Central memory CD8-positive, alpha-beta T cell (primary cell): ENCODE measurements around the gene TUBGCP3.

Source experiments
- ATAC-seq: fragments of 150-1000 bp; cut with Tn5 transposase; replicated peaks from 2 replicates; pipeline ENCODE4 v1.10.0; 2022; ENCODE audit warnings: mild to moderate bottlenecking, moderate FRiP score, moderate number of reproducible peaks; ENCODE audit not compliant: poor library complexity, severe bottlenecking; ENCODE audit errors: extremely low read depth
- DNase-seq, 2 donors: peaks; one replicate each; pipeline ENCODE4 v3.0.0; 2021; ENCODE audit warnings: low spot score in 2 of 2
- H3K27ac Mint-ChIP-seq: one replicate; pipeline ENCODE4 v1.8.0; 2022; ENCODE audit warnings: low read depth, mild to moderate bottlenecking, moderate library complexity, mixed read lengths
- H3K27me3 Mint-ChIP-seq: one replicate; pipeline ENCODE4 v1.8.0; 2022; ENCODE audit warnings: mixed read lengths
- H3K36me3 Mint-ChIP-seq: one replicate; pipeline ENCODE4 v1.8.0; 2022; ENCODE audit warnings: mild to moderate bottlenecking, moderate library complexity, mixed read lengths; ENCODE audit not compliant: insufficient read depth
- H3K4me1 Mint-ChIP-seq: one replicate; pipeline ENCODE4 v1.8.0; 2022; ENCODE audit warnings: mixed read lengths
- H3K4me3 Mint-ChIP-seq: one replicate; pipeline ENCODE4 v1.8.0; 2022; ENCODE audit warnings: mild to moderate bottlenecking, moderate library complexity, mixed read lengths
- H3K9me3 Mint-ChIP-seq: one replicate; pipeline ENCODE4 v1.8.0; 2022; ENCODE audit warnings: mixed read lengths

TUBGCP3 gene

DNA sequence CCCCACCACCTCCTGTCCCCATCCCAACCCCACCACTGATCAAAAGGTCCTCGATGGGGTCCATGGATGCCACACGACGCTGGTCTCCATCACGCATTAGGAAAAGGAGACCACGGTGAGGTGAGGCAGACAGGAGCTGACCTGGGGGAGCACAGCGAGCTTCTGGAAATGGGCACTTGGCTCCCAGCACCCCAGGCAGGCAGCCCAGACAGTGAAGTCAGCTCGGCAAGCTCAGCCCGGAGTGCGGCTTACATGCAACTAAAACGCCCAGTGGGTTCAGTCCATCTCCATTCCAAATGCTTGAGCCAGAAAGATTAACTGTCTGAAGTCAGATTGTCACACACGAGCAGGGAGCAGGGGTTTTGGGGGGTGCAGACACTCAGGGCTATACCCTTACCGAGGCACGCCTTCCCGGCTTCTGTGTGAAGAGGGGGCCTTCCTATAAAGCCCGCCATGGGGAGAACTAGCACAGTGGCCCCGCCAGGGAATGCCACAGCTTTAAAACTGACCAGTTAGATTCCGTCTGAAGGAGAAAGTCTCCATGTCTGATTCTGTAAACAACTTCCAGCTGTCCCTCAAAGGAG, 132.4 kb downstream of the TUBGCP3 start:
- DNase-seq (no peak), ATAC-seq (no peak)
- no peak overlapping the region for H3K4me3 Mint-ChIP-seq
- H3K27me3 Mint-ChIP-seq, result peaks cover 10% of the 10 kb centered on the region
- peaks cover 1% of the 10 kb centered on the region for H3K36me3 Mint-ChIP-seq
- peaks cover 6% of the 10 kb centered on the region for H3K9me3 Mint-ChIP-seq
- H3K4me1 Mint-ChIP-seq, result no peaks in the 10 kb centered on the region
- H3K27ac Mint-ChIP-seq, result no peak overlapping the region

DNA sequence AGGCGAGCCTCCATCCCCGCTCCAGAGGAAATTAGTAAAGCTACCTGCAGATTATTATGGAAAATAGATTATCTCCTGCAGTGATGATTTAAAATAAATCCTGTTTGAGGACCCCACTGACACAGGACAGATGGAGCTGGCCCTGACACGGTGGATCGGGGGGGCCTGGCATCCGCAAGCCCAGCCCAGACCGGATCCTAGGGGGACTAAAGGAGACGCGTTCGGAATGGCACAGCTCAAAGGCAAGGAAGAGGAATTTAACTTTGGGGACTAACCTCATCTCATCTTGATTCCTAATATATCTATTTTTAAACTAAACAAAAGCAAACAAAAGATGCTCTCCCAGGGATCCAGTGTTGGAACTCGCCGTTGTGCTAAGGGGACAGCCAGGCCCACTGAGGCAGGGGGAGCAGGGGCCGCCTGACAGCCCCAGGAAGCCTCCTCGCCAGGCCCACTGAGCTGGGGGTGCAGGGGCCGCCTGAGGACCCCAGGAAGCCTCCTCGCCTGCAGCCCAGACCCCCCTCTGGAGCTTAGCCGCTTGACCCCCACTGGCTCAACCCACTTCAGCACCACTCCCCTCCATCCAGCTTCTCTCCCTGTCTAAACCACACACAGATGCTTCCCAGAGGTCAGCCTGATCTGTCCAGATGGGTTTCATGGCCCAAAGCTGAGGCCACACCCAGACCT, 133.2 kb downstream of the TUBGCP3 start:
- no peak overlapping the region for H3K4me3 Mint-ChIP-seq
- peaks cover 7% of the 10 kb centered on the region for H3K27me3 Mint-ChIP-seq
- H3K36me3 Mint-ChIP-seq, result peaks cover 1% of the 10 kb centered on the region
- no peaks in the 10 kb centered on the region for H3K4me1 Mint-ChIP-seq
- ATAC-seq, result no peak
- no peak overlapping the region for H3K27ac Mint-ChIP-seq
- H3K9me3 Mint-ChIP-seq, result peaks cover 4% of the 10 kb centered on the region
- no peak for DNase-seq

DNA sequence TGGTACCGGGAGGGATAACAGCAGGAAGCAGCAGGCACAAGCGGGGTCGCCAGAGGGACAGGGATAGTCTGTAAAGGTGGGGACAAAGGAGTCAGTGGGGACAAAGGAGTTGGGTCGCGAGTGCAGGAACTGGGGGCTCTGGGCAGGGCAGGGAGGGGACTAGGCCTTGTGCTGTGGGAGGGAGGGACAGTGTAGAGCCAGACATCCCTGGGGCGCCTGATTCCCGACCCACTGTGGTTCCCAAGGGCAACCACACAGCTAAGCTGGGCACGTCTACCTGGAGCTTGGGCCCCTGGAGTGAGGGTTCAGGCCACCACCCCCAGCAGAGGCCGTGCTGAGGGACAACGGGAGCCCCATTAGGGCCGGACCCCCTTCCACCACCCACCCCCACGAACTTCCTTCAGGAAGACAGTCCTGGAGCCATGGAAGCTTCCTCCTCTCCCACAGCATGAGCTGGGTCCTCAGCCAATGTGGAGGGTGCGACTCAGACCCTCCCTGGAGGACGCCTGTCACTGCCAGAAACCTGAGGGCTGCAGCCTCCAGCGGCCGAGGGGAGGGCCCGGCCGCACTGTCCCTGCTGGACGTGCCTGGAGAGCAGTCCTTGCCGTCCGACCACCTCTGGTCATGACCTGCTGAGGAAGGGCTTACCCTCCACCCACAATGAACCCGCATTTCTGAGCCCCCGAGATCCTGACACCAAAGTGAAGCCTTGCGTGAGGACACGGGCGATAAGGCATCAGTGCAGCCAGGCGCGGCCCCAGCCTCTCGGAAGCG, 133.9 kb downstream of the TUBGCP3 start:
- H3K4me3 Mint-ChIP-seq, result no peak overlapping the region
- H3K27me3 Mint-ChIP-seq, result peaks cover 8% of the 10 kb centered on the region
- H3K4me1 Mint-ChIP-seq, result no peaks in the 10 kb centered on the region
- H3K9me3 Mint-ChIP-seq, result no peaks in the 10 kb centered on the region
- DNase-seq (no peak), ATAC-seq (no peak)
- no peak overlapping the region for H3K27ac Mint-ChIP-seq
- H3K36me3 Mint-ChIP-seq, result peaks cover 1% of the 10 kb centered on the region

- ATAC-seq (no peak), DNase-seq (no peak)
- Mint-ChIP-seq H3K4me3 (no peak overlapping the region), H3K36me3 (peaks cover 1% of the 10 kb centered on the region), H3K4me1 (no peaks in the 10 kb centered on the region), H3K9me3 (no peaks in the 10 kb centered on the region), H3K27me3 (peaks cover 16% of the 10 kb centered on the region), H3K27ac (no peak overlapping the region)
Measured at GRCh38 chr13:112453207-112453829, 134.6 kb downstream of the TUBGCP3 start.

GRCh38 chr13:112452380-112453206, 135.4 kb downstream of the TUBGCP3 start:
- ATAC-seq, result no peak
- no peaks in the 10 kb centered on the region for H3K9me3 Mint-ChIP-seq
- H3K4me3 Mint-ChIP-seq, result no peak overlapping the region
- H3K4me1 Mint-ChIP-seq, result no peaks in the 10 kb centered on the region
- peaks cover 1% of the 10 kb centered on the region for H3K36me3 Mint-ChIP-seq
- no peak overlapping the region for H3K27ac Mint-ChIP-seq
- H3K27me3 Mint-ChIP-seq, result peaks cover 20% of the 10 kb centered on the region
- DNase-seq, result peak in 1 of 2 donors; percentile 6

DNA sequence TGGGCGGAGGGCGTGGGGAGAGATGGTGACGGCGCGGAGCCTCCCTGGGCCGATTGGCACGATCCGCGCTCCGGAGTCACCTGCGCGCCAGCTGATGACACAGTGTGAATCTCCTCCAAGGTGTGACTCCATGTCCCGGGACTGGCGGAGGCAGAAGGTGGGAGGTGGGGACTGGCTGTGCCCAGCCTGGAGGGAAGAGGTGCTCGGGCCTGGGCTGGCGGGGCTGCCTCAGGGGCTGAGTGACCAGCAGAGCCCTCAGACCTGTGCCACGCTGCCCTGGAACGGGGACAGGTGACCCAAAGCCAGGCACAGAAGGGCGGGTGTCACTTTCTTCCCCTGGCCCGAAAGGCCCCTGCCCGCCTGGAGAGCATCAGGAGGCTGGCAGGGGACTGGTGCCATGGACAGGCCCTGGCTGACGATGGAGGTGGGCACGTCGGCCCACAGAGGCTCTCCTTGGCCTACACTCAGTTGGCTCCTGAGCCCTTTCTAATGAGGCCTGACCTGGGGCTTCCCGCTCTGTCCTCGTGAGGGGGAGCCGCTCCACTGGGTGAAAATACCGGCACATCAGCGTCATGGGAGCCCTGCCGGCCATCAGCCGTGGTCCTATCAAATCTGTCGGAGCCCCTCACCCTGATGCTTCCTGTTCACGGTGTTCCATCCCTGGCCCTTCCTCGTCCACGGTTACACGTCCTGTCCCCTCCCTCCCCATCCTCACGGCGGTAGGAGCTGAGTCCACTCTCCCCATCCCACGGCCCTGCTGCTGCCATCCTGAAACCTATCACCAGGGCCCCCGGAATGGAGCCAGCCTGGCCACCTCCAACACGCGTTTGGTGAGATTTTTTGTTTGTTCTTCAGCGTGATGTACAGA, 136.2 kb downstream of the TUBGCP3 start:
- peaks cover 1% of the 10 kb centered on the region for H3K36me3 Mint-ChIP-seq
- peaks cover 29% of the 10 kb centered on the region for H3K27me3 Mint-ChIP-seq
- no peak overlapping the region for H3K27ac Mint-ChIP-seq
- no peaks in the 10 kb centered on the region for H3K9me3 Mint-ChIP-seq
- no peak for ATAC-seq
- H3K4me3 Mint-ChIP-seq, result no peak overlapping the region
- DNase-seq, result peak in 1 of 2 donors; percentile 7
- H3K4me1 Mint-ChIP-seq, result peaks cover 5% of the 10 kb centered on the region

GRCh38 chr13:112450904-112451240, 137.1 kb downstream of the TUBGCP3 start:
- Mint-ChIP-seq H3K4me3 (no peak overlapping the region), H3K27me3 (peaks cover 31% of the 10 kb centered on the region), H3K27ac (no peak overlapping the region), H3K9me3 (no peaks in the 10 kb centered on the region), H3K4me1 (peaks cover 5% of the 10 kb centered on the region), H3K36me3 (peaks cover 1% of the 10 kb centered on the region)
- DNase-seq, result no peak
- ATAC-seq, result no peak

DNA sequence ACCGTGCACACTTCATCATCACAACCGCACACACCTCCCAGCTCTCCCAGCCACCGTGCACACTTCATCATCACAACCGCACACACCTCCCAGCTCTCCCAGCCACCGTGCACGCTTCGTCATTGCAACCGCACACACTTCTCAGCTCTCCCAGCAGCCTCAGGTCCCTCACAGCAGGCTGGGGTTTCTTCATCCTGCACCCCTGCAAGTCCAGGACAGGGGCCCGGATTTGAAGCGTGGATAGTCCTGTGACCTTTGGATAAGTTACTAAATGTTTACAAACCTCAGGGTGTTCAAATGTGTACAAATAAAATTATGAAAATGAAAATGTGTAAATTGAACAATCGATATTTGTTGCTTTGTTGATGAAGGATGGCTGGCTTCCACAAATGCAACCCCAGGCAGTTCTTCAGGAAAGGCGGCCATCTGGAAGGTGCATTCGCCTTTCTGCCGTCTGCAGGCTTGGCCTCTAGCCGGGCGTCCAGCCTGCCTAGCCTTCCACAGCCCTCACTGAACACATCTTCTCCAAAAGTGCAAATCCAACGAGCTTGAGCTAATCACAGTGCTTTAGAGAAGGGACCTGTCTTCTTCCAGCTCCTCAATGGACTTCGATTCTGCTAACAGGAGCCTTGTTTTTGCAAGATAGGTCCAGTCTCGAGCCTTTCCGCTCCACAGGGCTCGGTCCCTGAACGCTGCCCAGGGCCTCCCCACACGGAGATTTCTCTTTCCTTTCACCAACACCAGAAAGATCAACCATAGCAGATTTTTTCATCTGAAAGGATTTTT, 137.6 kb downstream of the TUBGCP3 start:
- H3K27me3 Mint-ChIP-seq, result peaks cover 31% of the 10 kb centered on the region
- DNase-seq (no peak), ATAC-seq (no peak)
- peaks cover 1% of the 10 kb centered on the region for H3K36me3 Mint-ChIP-seq
- peaks cover 5% of the 10 kb centered on the region for H3K4me1 Mint-ChIP-seq
- no peak overlapping the region for H3K27ac Mint-ChIP-seq
- H3K4me3 Mint-ChIP-seq, result no peak overlapping the region
- no peaks in the 10 kb centered on the region for H3K9me3 Mint-ChIP-seq

- Mint-ChIP-seq H3K9me3 (no peaks in the 10 kb centered on the region), H3K27me3 (peaks cover 31% of the 10 kb centered on the region), H3K27ac (no peak overlapping the region), H3K4me3 (no peak overlapping the region), H3K36me3 (peaks cover 1% of the 10 kb centered on the region), H3K4me1 (peaks cover 5% of the 10 kb centered on the region)
- DNase-seq (peak in 1 of 2 donors; percentile 6), ATAC-seq (no peak)
Measured at GRCh38 chr13:112449545-112449930, 138.4 kb downstream of the TUBGCP3 start.

GRCh38 chr13:112448621-112449544, 139.1 kb downstream of the TUBGCP3 start:
- Mint-ChIP-seq H3K27me3 (peaks cover 37% of the 10 kb centered on the region), H3K36me3 (peaks cover 1% of the 10 kb centered on the region), H3K27ac (no peak overlapping the region), H3K9me3 (no peaks in the 10 kb centered on the region), H3K4me3 (no peak overlapping the region), H3K4me1 (peaks cover 5% of the 10 kb centered on the region)
- DNase-seq, result peak in 1 of 2 donors; percentile 7
- no peak for ATAC-seq
